HG02981 (cell line): Measurements from ENCODE around the gene ADCY1.

ENCODE experiments used
- ATAC-seq: cut with Tn5 transposase; IDR thresholded peaks from one replicate; pipeline ENCODE4 v1.9.1; 2021; ENCODE audit warnings: mild to moderate bottlenecking, moderate library complexity; ENCODE audit not compliant: unreplicated experiment

ADCY1 gene

DNA sequence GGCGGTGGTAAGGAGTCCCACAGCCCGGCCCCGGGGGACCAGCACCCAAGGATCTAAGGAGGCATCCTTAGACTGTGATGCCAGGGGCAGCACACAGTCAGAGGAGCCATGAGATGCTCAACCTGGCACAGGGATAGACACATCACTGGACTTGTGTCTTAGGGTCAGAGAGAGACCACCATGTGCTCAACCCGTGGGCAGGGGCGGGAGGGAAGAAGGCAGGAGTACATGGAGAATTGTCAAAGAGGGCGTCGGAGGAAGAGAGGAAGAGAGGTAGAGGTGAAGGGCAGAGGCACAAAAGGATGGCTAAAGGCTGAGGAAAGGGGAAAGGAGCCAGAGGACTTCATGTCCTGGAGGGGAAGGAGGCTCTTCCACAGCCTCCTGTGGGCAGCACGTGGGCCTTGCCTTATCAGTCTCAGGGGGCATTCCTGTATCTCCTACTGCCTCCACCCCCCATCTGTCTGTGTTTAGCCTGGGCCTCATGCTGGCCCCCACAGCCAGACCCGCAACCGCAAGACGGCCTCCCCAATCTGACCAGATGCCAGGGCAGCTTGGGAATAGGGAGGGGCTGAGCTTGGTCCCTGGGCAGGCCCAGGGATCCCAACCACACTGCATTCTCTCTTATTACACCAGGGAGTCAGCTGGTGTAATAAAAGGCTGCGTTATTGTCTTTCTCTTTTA lies 2.2 kb downstream of the ADCY1 start:
- ATAC-seq: no peak

DNA sequence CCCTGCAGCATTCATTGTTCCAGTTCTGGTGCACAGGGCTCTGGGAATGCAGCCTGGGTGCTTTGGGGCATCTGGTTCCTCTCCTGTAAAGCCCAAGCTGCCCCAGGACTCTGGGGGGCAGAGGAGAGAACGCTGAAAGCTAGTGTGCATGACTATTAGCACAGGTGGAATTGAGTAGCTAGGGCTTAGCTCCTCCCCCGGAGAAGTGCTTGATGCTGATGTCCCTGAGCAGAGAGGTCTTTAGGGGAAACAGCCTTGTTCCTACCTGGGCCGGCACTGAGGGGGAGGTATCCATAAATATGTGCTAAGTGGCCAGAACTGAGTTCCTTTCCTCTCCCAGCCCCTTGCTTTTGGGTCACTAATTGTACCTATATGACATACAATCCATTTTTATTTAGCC lies 3.9 kb downstream of the ADCY1 start:
- ATAC-seq: no peak

DNA sequence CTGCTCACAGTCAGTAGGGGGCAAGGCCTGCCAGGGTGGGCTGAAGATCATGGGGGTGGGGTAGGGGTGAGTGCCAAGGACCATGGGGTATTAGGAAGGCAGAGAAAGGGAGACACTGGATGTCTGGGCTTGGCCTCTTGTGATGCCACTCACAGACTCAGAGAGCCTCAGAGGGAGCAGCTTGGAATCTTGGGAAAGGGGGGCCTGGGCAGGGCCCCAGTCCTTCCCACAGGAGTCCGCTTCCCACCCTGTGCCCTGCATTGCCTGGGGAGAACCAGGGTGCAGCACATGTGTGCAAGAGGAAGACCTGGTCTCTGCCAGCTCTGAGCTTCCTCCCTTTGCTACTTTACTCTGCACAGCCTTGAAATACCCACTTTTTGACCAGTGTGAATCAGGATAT lies 4.3 kb downstream of the ADCY1 start:
- ATAC-seq: no peak

DNA sequence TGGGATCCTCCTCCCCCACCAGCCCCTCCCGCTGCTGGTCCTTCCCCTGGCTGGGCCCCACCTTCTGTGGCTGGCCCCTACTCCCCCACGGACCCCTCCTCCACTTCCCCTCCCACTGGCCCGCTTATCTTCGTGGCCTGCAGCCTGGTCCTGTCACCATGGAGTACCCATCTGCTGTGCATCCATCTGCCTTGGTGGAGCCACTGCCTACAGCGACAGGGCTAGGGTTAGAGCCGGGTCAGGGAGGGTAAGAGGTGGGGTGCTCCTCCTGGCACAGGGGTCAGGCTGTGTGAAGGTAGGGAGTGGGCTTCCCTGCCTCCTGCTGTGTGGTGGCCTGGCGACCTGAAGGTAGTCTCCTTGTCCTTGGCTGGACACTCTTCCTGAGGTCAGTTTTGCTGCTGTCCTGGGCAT lies 5.2 kb downstream of the ADCY1 start:
- ATAC-seq: no peak

DNA sequence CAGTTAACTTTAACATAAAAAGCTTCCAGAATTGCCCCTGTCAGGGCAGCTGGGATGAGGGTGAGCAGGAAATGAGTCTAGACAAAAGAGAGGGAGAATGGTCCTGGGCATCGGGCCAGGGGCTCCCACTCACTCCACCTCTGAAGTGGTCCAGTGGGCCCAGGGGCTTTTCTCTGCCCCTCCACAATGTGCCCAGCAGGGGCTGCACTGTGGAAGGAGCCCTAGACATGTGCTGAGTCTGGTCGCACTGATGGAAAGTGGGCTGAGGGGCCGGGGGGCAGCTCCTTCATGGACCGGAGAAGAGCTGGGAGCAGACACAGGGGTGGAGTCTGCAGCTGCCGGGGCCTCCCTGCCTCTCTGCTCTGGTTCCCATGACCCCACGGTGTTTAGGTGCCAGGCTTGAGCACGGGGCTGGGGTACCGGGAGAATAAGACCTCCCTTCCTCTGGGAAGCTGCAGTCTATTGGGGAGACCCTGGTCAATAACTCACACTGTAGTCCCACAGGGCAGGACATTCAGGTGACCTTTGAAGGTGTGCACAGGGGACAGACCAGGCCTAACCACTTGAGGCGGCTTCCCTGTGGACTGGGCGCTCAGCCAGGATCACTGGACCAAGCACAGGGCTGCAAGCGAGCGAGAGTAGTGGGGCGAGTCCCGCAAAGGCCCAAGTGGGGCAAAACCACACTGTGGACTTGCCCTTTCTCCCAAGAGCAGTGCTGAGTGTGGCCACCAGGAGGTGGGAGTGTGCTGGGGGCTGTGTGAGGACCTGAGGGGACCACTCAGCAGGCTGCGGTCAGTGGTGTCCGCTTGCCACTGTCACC lies 6.1 kb downstream of the ADCY1 start:
- ATAC-seq: no peak

DNA sequence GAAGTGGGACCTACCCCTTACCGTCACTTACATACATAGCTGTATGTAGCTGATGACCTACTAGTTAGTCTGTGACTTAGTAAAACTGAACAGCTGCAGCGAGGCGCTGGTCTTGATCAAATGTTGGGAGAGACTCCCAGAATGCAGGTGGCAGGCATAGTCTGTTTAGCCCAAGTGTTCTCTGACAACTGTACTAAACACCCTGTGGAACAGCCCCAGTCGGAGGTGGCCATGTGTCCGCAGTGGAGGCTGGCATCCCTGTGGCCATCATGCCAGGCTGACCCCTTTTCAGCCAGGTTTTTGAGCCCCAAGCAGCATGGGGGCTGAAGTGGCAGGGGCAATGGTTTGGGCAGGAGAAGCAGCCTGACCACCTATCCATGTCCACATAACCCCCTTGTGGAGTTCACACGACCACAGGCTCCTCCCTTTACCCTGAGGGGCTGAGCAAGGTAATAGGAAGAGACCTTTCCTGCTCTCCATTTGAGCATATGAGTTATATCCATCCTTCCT lies 7.2 kb downstream of the ADCY1 start:
- ATAC-seq: no peak

DNA sequence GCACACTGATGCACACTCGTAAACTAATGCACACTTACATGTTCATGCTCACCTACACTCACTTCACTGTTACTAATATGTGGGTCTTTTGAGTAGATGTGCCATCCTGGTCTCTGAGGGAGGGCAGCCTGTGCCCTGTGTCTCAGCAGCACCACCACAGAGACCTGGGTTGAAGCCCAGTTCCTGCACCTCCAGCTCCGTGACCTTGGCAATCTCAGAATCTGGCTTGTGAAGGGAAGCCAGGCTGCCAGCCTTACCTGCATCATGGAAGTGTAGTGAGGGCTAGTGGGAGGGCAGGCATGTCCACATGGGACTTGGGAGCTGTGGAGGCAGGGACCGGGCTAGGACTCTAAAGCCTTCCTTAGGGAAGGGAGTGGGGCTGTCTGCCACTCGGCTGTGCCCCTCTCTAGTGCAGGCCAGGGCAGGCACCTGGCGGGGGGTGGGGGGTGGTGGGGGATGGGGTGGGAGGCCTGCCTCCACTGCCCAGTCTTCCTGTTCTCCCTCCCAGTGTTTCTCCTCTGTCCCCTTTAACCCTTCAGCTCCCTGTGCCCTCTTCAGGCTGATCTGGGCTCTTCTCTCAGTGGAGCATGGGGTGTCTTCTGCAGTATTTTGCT lies 8.1 kb downstream of the ADCY1 start:
- no peak for ATAC-seq

DNA sequence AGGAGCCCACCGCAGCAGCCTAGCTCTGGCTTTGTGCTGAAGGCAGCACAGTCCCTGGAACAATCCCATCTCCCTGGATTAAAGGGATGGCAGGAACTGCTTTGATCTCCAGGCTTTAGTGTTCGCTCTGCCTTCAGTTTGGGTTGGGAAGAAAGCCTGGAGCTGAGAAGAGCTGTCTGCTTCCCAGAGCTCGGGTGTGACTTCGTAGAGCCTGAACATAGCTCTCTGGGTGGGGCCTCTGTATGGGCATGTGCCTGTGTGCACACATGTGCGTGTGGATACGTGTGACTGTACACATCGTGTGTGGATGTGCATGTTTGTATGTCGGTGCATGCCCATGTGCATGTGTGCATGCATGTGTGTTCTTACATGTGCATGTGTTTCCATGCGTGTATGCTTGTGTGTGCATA lies 8.7 kb downstream of the ADCY1 start:
- no peak for ATAC-seq

DNA sequence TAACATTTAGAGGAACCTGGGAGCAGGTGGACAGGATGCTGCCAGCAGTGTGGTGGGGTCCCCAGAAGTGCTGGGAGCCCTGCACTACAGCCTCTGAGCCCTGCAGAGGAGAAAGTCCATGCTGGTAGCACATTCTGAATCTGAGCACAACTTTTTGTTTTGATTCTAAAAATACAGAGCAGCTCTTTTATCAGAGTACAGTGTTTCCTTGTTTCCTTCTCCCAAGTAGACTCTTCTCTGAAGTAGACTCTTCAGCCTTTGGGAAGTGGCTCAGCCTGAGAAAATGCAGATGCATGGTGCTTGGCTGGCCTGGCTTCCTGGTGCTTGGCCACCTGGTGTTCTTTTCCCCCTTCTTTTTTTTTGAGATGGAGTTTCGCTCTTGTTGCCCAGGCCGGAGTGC lies 9.1 kb downstream of the ADCY1 start:
- ATAC-seq: no peak

DNA sequence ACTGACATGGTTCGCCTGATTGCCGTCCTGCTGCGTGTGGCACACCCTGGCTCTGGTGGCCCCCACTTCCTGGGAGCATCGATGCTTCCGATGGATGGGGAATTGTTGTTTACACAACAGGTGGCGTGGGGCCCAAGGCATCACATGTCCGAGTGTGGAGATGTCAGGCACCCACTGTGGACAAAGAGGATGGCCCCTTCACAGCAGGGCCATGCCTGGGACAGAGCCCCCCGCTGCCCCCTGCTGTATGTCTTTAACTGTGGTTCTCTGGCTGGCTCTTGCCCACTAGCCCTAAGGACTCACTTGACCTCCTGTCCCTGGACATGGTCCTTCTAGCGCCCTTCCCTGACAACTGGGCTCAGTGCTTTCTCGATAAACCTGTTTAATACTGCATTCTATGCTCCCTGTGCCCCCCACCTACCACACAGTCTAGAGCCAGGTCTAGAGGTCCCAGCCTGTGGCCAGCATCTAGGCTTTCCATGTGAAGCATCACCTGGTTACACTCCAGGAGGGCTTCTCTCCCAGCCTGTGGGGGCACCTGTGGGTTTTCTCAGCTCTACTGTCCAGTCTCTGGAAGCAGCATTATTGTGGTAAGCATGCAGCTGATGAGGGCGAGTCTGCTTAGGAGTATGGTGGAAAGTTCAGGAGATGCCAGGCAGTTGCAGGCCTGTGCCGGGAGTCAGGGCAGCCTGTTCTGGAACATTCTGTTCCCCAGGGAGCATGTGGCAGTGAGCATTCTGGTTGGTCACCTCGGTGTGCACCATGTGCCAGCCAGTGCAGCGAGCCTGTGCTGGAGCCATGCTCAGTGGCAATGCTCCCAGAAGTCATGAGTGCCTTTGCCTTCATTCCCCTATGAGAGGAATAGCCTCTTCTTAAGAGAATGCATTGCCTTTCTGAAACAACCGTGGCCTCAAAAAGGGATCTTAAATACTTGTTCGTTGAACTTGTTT lies 10.4 kb downstream of the ADCY1 start:
- ATAC-seq: no peak

DNA sequence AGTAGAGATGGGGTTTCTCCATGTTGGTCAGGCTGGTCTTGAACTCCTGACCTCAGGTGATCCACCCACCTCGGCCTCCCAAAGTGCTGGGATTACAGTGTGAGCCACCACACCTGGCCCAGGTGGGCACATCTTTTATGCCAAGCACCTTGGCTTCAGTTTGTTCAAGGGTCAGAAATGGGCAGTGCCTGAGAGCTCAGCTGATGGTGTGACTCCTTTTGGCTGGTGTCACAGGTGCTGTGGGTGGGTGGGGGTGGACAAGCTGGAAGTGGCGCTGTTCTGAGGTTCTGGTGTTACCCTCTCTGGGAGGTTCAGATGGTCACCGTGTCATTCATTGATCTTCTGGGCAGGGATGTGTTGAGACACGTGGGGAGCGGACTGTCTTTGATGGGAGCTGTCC lies 11.5 kb downstream of the ADCY1 start:
- ATAC-seq: no peak

DNA sequence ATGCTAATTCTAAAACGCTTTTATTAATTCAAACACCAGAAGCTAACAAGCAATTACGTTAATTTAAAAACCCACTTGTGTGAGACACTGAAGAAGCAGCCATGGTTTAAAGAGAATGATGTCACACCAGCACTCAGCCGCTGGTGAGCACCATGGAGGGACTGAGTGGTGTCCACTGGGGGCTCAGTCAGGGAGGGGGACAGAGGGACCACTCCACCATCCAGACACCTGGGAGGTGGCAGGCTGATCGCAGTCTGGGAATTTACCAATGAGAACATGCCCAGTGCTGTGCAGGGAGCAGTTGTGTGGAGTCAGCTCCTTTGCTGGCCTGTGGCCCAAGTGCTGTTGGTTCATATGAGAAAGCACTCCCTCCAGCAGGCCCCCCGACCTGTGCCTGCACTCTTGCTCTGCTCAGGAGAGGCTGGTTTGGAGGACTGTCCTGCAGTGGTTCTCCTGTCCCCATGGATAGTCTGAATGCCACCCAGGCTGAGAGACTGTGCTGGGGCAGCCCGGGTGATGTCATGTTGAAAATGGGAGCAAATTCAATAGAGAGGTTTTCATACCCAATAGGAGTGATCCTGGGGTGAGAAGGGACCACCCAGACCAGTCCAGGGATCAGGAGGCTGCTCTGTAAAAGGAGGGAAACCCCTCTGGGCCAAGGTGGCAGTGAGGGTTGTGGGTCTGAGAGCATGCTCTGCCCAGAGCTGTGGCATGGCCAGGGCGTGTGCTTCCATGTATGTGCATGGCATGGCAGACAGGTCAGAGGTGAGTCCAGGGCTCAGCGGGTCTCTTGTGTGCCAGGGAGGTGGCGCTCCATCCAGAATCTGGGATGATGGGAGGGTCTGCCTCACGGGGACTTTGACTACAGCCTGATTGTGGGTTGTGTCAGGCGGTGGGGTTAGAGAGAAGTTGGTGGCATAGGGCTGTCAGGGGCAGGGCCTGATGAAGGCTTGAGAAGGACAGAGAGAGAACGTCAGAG lies 12.7 kb downstream of the ADCY1 start:
- no peak for ATAC-seq

DNA sequence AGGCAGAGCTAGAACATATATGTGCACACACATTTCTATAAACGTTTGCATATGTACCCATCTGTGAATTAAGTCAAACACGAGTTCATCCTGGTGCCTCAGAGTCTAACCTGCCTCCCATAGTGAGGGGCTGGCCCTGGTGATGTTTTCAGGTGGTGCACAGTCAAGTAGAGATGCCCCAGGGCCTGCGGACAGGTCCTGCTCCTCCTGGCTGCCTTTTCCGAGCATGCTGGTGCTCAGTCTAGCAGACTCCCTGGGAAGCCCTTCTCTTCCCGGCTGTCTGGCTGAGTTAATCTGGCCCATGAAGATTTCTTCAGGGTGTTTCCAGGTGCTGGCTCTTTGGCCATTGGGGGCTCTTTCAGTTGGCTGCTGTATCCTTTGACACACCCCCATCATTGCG lies 14.3 kb downstream of the ADCY1 start:
- no peak for ATAC-seq

DNA sequence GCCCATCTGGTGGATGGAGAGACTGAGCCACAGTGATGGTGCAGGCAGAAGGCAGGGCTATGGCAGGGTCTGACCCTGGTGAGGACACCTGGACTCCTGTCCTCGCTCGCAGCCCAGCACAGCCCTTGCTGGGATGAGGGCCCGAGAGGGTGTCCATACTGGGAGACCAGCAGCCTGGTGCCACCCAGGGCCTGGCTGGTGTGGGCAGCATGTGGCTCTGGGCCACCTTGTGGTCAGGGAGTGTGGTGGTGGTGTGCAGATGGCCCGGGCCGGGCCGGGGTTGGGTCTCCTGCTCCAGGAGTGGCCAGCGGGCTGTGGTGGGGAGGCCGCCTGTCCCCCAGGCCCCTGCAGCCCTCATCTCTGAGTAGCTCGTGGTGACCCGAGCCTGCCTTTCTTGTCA lies 14.9 kb downstream of the ADCY1 start:
- no peak for ATAC-seq

DNA sequence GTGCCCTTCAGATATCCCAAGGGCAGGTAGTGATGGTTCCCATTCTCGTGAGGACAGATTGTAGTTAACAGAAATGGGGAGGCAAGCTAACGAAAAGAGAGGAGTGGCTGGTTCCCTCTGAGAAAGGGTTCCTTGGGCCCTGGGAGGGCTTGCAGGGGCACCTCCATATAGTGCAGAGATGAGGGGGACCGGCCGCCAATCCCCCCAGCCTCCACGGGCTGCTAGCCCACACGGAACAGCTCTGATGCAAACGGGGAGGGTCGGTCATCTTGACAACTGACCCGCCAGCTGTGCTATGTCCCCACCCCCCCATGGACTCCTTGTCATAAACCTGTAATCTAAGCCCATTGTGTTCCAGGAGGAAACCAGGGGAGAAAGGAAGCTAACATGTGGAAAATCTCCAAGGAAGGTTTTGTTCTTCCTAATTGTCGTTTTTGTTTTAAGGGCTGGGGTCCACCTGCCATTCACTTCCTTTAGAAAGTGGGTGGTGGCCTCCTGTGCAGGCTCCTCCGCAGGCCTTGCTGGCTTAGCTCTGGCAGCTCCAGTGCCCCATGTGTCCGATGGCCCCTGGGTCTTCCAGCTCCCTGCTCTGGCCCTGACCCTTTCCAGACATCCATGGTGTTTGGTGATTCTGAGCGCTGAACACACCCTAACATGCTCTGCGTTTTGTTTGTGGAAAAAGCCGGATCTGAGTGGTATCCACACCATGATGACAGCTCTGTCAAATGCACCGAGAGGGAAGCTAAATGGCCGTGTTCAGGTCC lies 15.9 kb downstream of the ADCY1 start:
- no peak for ATAC-seq

DNA sequence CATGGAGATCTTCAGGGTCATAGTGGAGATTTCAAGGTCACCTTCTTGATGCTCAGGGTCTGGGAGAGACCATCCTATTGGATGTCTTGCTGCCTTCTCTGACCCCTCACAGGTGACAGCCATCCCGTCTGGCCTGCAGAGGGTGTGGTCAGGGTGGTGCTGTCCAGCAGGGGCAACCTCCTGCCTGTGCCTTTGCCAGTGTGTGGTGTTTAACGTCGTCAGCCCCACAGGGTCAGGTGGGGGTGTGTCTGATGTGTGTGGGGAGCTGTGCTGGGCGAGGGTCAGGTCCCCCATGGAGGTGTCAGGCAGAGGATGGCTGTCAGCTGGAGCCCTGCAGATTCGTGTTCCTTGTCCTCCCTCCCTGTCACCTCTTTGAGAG lies 16.5 kb downstream of the ADCY1 start:
- ATAC-seq: no peak

DNA sequence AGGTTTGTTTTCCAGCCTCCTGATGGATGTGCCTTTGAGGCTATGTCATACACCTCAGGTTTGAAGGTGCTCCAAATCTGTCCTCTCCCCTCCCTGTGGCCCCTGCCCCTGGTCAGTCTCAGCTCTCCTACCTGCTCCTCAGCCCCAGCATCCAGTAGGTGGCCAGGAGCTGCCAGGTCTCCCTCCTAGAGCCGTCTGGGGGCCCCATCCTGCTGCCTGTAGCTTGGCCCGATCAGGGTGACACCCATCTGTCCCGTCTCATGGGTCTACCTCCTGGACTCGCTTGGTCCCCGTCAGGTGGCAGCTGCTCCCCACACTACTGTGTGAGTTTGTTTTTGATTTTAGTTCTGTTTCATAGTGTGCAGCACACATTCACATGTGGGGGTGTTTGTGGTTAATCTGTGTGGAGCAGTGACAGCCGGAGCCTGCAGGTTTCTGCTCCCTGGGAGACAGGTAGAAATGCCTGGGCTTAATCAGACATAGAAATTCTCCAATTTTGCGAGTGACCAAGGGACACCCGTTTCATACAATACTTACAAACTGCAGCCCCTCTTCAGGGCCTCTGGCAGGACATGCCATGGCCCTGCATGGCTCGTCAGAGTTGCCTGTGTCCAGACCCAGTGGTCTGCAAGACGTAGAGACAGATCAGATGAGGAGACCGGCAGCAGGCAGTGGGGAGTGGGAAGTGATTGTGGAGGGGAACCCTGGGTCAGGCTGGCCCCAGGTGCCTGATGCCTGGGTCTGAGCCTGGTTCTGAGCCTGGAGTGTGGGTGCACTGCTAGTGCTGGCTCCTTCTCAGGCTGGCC lies 17.1 kb downstream of the ADCY1 start:
- ATAC-seq: no peak
